IMR-90 (cell line): ENCODE data around the gene TAL1.

Source experiments
- MXI1 ChIP-seq: IDR thresholded peaks from 2 replicates; pipeline ENCODE4 v1.6.1; 2012; ENCODE audit warnings: low read depth, mild to moderate bottlenecking, low read length, moderate library complexity, borderline replicate concordance
- RAD21 ChIP-seq: IDR thresholded peaks from 2 replicates; pipeline ENCODE4 v1.6.1; 2012; ENCODE audit warnings: low read length, improper control_type of control experiment
- RFX5 ChIP-seq: IDR thresholded peaks from 2 replicates; pipeline ENCODE4 v1.8.0; 2012; ENCODE audit warnings: low read depth, mild to moderate bottlenecking, low read length, moderate library complexity
- TF ChIP-seq, protein P1 (sequence below): conservative IDR thresholded peaks from 2 replicates; pipeline ENCODE4 v1.5.1; 2012; ENCODE audit warnings: mild to moderate bottlenecking, low read depth, low read length, improper control_type of control experiment

GRCh38 chr1:47222476-47222875 is 9.5 kb downstream of the TAL1 start:
- TF ChIP-seq, protein P1, sequence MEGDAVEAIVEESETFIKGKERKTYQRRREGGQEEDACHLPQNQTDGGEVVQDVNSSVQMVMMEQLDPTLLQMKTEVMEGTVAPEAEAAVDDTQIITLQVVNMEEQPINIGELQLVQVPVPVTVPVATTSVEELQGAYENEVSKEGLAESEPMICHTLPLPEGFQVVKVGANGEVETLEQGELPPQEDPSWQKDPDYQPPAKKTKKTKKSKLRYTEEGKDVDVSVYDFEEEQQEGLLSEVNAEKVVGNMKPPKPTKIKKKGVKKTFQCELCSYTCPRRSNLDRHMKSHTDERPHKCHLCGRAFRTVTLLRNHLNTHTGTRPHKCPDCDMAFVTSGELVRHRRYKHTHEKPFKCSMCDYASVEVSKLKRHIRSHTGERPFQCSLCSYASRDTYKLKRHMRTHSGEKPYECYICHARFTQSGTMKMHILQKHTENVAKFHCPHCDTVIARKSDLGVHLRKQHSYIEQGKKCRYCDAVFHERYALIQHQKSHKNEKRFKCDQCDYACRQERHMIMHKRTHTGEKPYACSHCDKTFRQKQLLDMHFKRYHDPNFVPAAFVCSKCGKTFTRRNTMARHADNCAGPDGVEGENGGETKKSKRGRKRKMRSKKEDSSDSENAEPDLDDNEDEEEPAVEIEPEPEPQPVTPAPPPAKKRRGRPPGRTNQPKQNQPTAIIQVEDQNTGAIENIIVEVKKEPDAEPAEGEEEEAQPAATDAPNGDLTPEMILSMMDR, result no peak
- TF ChIP-seq RAD21 (no peak), RFX5 (no peak), MXI1 (no peak)
